ENCODE results near the gene M6PR. TPM values are rescaled to one million over a fixed set of nuclear protein-coding genes. Genes with fewer than 3 reads are reported as not detected.

The M6PR gene
- 257 TPM for polyA plus RNA-seq (2012; ENCODE audit: insufficient read depth, insufficient read length, low read depth)

- Histone ChIP-seq H3K27me3 (no peaks in the 10 kb centered on the region), H3K4me3 (ENCODE audit: low read depth, low read length) (peak within 1 kb of the TSS; percentile 99), H3K4me1 (no peaks in the 10 kb centered on the region), H3K36me3 (peaks cover 17% of the 10 kb centered on the region), H3K9me3 (no peaks in the 10 kb centered on the region)
- TF ChIP-seq CTCF (IDR thresholded peaks at IDR 0.05; ENCODE audit: low read depth, low read length), result peak; percentile 51
- peak; percentile 95 for DNase-seq
Observed at GRCh38 chr12:8949342-8950220, at the start of gene M6PR. TSS of gene M6PR (minus strand) at chr12:8949645. CDS start at chr12:8946404, 3,241 bp downstream.

GRCh38 chr12:8996682-8997405 is 47.4 kb upstream of the M6PR start:
- no peak for TF ChIP-seq CTCF (IDR thresholded peaks at IDR 0.05; ENCODE audit: low read depth, low read length)
- DNase-seq, result no peak
- H3K9me3 ChIP-seq, result no peaks in the 10 kb centered on the region
- no peak overlapping the region for H3K4me3 ChIP-seq (ENCODE audit: low read depth, low read length)
- H3K4me1 ChIP-seq, result no peaks in the 10 kb centered on the region
- no peaks in the 10 kb centered on the region for H3K36me3 ChIP-seq
- 0 out of 2 replicates have a peak, but pooled peaks cover 3% of the 10 kb centered on the region for H3K27me3 ChIP-seq

- Histone ChIP-seq H3K9me3 (no peaks in the 10 kb centered on the region), H3K36me3 (no peaks in the 10 kb centered on the region), H3K4me1 (no peaks in the 10 kb centered on the region), H3K27me3 (no peaks in the 10 kb centered on the region), H3K4me3 (ENCODE audit: low read depth, low read length) (no peak overlapping the region)
- DNase-seq, result no peak
- no peak for TF ChIP-seq CTCF (IDR thresholded peaks at IDR 0.05; ENCODE audit: low read depth, low read length)
Observed at GRCh38 chr12:8995021-8995775, 45.8 kb upstream of the M6PR start.

GRCh38 chr12:8993827-8994226 is 44.4 kb upstream of the M6PR start:
- TF ChIP-seq CTCF (IDR thresholded peaks at IDR 0.05; ENCODE audit: low read depth, low read length), result no peak
- Histone ChIP-seq H3K4me3 (ENCODE audit: low read depth, low read length) (no peak overlapping the region), H3K9me3 (no peaks in the 10 kb centered on the region), H3K27me3 (no peaks in the 10 kb centered on the region), H3K4me1 (no peaks in the 10 kb centered on the region), H3K36me3 (no peaks in the 10 kb centered on the region)
- DNase-seq, result no peak

GRCh38 chr12:8991371-8992345 is 42.2 kb upstream of the M6PR start:
- Histone ChIP-seq H3K4me3 (ENCODE audit: low read depth, low read length) (no peak overlapping the region), H3K9me3 (no peaks in the 10 kb centered on the region), H3K36me3 (no peaks in the 10 kb centered on the region), H3K4me1 (no peaks in the 10 kb centered on the region), H3K27me3 (no peaks in the 10 kb centered on the region)
- no peak for TF ChIP-seq CTCF (IDR thresholded peaks at IDR 0.05; ENCODE audit: low read depth, low read length)
- no peak for DNase-seq
